Dedifferentiated amniotic fluid mesenchymal stem cell (primary cell): Measurements from ENCODE around the gene CENPP.
A peak's percentile ranks its signal among the peaks of the same experiment; 100 is the strongest.
"Not testable (repeated sequence)": the region's sequence is repeated elsewhere in the genome, so short reads cannot be mapped to it uniquely, and the experiment has no call there.

Source experiments
- DNase-seq: peaks from one replicate; pipeline ENCODE4 v3.0.0-alpha.2; 2016; ENCODE audit errors: extremely low spot score

The CENPP gene

GRCh38 chr9:92380603-92381002, 54.9 kb downstream of the CENPP start:
- DNase-seq: no peak

- DNase-seq: no peak
Measured at GRCh38 chr9:92381775-92382174, 56.0 kb downstream of the CENPP start.

GRCh38 chr9:92384375-92384774, 58.6 kb downstream of the CENPP start:
- DNase-seq: peak; percentile 41

- no peak for DNase-seq
Measured at GRCh38 chr9:92385001-92385400, 59.2 kb downstream of the CENPP start.

GRCh38 chr9:92385477-92385876, 59.7 kb downstream of the CENPP start:
- DNase-seq: no peak

- DNase-seq: no peak
Measured at GRCh38 chr9:92385953-92386352, 60.2 kb downstream of the CENPP start.

- DNase-seq: no peak
Measured at GRCh38 chr9:92392690-92393089, 66.9 kb downstream of the CENPP start.

- DNase-seq: no peak
Measured at GRCh38 chr9:92393686-92394085, 67.9 kb downstream of the CENPP start.

- DNase-seq: no peak
Measured at GRCh38 chr9:92395617-92396016, 69.9 kb downstream of the CENPP start.

GRCh38 chr9:92397853-92398252, 72.1 kb downstream of the CENPP start:
- DNase-seq: no peak

GRCh38 chr9:92402360-92402759, 76.6 kb downstream of the CENPP start:
- DNase-seq: no peak

- no peak for DNase-seq
Measured at GRCh38 chr9:92402826-92403745, 77.3 kb downstream of the CENPP start.

- peak; percentile 54 for DNase-seq
Measured at GRCh38 chr9:92404042-92404836, 78.5 kb downstream of the CENPP start, which contains the start of gene OGN. OGN (minus strand) TSS chr9:92404578; CDS start chr9:92403407, 1,171 bp downstream.

- no peak for DNase-seq
Measured at GRCh38 chr9:92405818-92406217, 80.1 kb downstream of the CENPP start.

GRCh38 chr9:92406477-92406876, 80.7 kb downstream of the CENPP start:
- no peak for DNase-seq

- no peak for DNase-seq
Measured at GRCh38 chr9:92407818-92408217, 82.1 kb downstream of the CENPP start.

GRCh38 chr9:92408747-92409478, 83.2 kb downstream of the CENPP start:
- no peak for DNase-seq

- not testable (repeated sequence) for DNase-seq
Measured at GRCh38 chr9:92411157-92411556, 85.4 kb downstream of the CENPP start.

GRCh38 chr9:92414566-92414965, 88.8 kb downstream of the CENPP start:
- DNase-seq: no peak

- DNase-seq: no peak
Measured at GRCh38 chr9:92422611-92423338, 97.0 kb downstream of the CENPP start.

GRCh38 chr9:92423612-92424011, 97.9 kb downstream of the CENPP start:
- DNase-seq: no peak
